ENCODE measurements around the gene EDN1.

DNA sequence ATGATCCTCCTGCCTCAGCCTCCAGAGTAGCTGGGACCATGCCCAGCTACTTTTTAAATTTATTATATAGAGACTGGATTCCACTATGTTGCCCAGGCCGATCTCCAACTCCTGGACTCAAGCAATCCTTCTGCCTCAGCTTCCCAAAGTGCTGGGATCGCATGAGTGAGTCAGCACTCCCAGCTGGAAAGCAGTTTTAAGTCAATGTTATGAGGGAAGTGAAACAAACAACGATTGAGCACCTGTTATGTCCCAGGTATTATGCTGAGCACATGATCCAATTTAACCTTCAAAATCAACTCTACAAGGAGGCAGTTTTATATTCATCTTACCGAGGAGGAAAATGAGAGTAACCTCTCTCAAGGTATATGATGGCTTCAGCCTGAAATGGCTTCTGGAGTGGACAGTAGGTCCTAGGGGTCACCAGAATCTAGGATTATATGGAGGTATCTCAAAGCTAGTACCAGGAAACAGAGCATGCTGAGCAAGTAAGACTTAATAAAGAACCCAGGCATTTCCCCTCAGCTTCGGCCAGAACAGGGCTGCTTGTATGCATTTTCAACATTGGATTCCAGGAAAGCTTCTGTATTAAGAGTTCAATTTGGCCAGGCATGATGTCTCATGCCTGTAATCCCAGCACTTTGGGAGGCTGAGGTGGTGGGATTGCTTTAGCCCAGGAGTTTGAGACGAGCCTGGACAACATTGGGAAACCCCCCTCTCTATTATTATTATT, 55.0 kb downstream of the EDN1 start:
- TF ChIP-seq, protein P1, sequence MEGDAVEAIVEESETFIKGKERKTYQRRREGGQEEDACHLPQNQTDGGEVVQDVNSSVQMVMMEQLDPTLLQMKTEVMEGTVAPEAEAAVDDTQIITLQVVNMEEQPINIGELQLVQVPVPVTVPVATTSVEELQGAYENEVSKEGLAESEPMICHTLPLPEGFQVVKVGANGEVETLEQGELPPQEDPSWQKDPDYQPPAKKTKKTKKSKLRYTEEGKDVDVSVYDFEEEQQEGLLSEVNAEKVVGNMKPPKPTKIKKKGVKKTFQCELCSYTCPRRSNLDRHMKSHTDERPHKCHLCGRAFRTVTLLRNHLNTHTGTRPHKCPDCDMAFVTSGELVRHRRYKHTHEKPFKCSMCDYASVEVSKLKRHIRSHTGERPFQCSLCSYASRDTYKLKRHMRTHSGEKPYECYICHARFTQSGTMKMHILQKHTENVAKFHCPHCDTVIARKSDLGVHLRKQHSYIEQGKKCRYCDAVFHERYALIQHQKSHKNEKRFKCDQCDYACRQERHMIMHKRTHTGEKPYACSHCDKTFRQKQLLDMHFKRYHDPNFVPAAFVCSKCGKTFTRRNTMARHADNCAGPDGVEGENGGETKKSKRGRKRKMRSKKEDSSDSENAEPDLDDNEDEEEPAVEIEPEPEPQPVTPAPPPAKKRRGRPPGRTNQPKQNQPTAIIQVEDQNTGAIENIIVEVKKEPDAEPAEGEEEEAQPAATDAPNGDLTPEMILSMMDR (IDR thresholded peaks at IDR 0.05; ENCODE audit: insufficient read depth, low read length), result no peak
- no peak for TF ChIP-seq POLR2AphosphoS5 (IDR thresholded peaks at IDR 0.05; ENCODE audit: low read depth)

Data from HL-60 (cell line).